B cell (primary cell): ENCODE results near the gene FBXW10.
"Not testable (repeated sequence)": the region's sequence is repeated elsewhere in the genome, so short reads cannot be mapped to it uniquely, and the experiment has no call there.

Source experiments
- EZH2 ChIP-seq: IDR thresholded peaks from 2 replicates; pipeline ENCODE4 v1.6.1; 2012; ENCODE audit warnings: borderline replicate concordance, low read depth, mild to moderate bottlenecking, moderate library complexity, low read length; ENCODE audit not compliant: insufficient read depth, poor library complexity, severe bottlenecking
- TF ChIP-seq, protein P1 (sequence below): fragments of 200-600 bp; IDR thresholded peaks from one replicate; pipeline ENCODE4 v1.8.0; 2022; ENCODE audit warnings: antibody characterized with exemption, mild to moderate bottlenecking

DNA sequence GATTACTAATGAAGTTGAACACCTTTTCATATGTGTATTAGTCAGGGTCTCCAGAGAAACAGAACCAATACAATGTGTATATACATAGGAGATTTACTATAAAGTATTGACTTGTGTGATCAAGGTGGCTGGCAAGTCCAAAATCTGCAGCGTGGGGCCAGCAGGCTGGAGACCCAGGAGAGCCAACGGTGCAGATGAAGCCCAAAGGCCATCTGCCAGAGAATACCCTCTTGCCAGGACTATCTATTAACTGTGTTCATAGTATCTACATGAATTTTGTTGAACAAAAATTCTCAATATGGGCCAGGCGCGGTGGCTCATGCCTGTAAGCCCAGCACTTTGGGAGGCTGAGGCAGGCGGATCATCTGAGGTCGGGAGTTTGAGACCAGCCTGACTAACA is 16.4 kb downstream of the FBXW10 start:
- TF ChIP-seq, protein P1, sequence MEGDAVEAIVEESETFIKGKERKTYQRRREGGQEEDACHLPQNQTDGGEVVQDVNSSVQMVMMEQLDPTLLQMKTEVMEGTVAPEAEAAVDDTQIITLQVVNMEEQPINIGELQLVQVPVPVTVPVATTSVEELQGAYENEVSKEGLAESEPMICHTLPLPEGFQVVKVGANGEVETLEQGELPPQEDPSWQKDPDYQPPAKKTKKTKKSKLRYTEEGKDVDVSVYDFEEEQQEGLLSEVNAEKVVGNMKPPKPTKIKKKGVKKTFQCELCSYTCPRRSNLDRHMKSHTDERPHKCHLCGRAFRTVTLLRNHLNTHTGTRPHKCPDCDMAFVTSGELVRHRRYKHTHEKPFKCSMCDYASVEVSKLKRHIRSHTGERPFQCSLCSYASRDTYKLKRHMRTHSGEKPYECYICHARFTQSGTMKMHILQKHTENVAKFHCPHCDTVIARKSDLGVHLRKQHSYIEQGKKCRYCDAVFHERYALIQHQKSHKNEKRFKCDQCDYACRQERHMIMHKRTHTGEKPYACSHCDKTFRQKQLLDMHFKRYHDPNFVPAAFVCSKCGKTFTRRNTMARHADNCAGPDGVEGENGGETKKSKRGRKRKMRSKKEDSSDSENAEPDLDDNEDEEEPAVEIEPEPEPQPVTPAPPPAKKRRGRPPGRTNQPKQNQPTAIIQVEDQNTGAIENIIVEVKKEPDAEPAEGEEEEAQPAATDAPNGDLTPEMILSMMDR: not testable (repeated sequence)
- TF ChIP-seq EZH2: not testable (repeated sequence)
